A549 (cell line): ENCODE data around the gene ULBP3. TPM values are rescaled to one million over a fixed set of nuclear protein-coding genes. Genes with fewer than 3 reads are reported as not detected.
A peak's percentile ranks its signal among the peaks of the same experiment; 100 is the strongest.

Source experiments
- ATAC-seq, 2 experiments: fragments of 200-7000 bp in 1 of 2; fragments of >200 bp in 1 of 2; cut with Nextera tagmentation in 1 of 2; cut with Tn5 transposase in 1 of 2; 3 replicates each; pipeline versions ENCODE4 v1.8.0 to v1.9.1; 2018 to 2020; ENCODE audit warnings: mild to moderate bottlenecking in 1 of 2, moderate library complexity in 1 of 2
- CTCF ChIA-PET: fragments of 300-600 bp; sonication (Branson Sonifier 250); formaldehyde crosslinking; extraction: SDS; loops from one replicate; lab custom pipeline; 2021; ENCODE audit warnings: antibody characterized with exemption, inconsistent platforms; lab: Yijun Ruan, JAX
- POLR2A ChIA-PET: fragments of 350-600 bp; formaldehyde crosslinking; extraction: SDS; loops from one replicate; lab custom pipeline; 2021; ENCODE audit warnings: antibody characterized with exemption, inconsistent platforms; lab: Yijun Ruan, JAX
- DNase-seq, 2 experiments: peaks; one replicate each; pipeline versions ENCODE4 v3.0.0 to v3.0.0-alpha.2; 2011 to 2016; ENCODE audit warnings: low read depth in 1 of 2, low spot score in 1 of 2
- FAIRE-seq: peaks from 2 replicates; lab custom pipeline; 2011; peaks lifted over from hg19 to GRCh38; lab: Jason Lieb, UNC
- H3K27ac ChIP-seq, 2 experiments: fragments of >200 bp; sonication (Bioruptor Twin); formaldehyde crosslinking; 3 replicates each; pipeline ENCODE4 v1.5.1; 2016 to 2017
- H3K4me1 ChIP-seq: fragments of >200 bp; sonication (Bioruptor Twin); formaldehyde crosslinking; 3 replicates; pipeline ENCODE4 v1.6.1; 2016
- H3K4me2 ChIP-seq: fragments of >200 bp; sonication (Bioruptor Twin); formaldehyde crosslinking; 3 replicates; pipeline ENCODE4 v1.6.1; 2016
- H3K4me3 ChIP-seq: fragments of >200 bp; sonication (Bioruptor Twin); formaldehyde crosslinking; 3 replicates; pipeline ENCODE4 v1.5.1; 2016
- H3K9me3 ChIP-seq: fragments of >200 bp; sonication (Bioruptor Twin); formaldehyde crosslinking; 3 replicates; pipeline ENCODE4 v1.6.1; 2016
- CBX8 ChIP-seq: fragments of 200-600 bp; sonication (generic); IDR thresholded peaks from 2 replicates; pipeline ENCODE4 v1.6.1; 2016
- CEBPB ChIP-seq, 2 experiments: fragments of >200 bp in 1 of 2; sonication (Bioruptor Twin) in 1 of 2; formaldehyde crosslinking in 1 of 2; IDR thresholded peaks; 2 replicates each; pipeline ENCODE4 v1.6.1; 2012 to 2016
- CHD2 ChIP-seq: fragments of 150-350 bp; IDR thresholded peaks from 2 replicates; pipeline ENCODE4 v1.6.1; 2014; ENCODE audit warnings: low read length; ENCODE audit not compliant: partially characterized antibody
- CHD4 ChIP-seq: fragments of 200-600 bp; sonication (generic); IDR thresholded peaks from 2 replicates; pipeline ENCODE4 v1.6.1; 2016; ENCODE audit warnings: antibody characterized with exemption, mild to moderate bottlenecking, borderline replicate concordance
- ELK1 ChIP-seq: fragments of 150-350 bp; IDR thresholded peaks from 2 replicates; pipeline ENCODE4 v1.6.1; 2014; ENCODE audit warnings: low read depth, mild to moderate bottlenecking, low read length
- FOSB ChIP-seq: fragments of 250-450 bp; sonication (Bioruptor Pico); IDR thresholded peaks from 2 replicates; pipeline ENCODE4 v1.5.0; 2020; ENCODE audit warnings: mild to moderate bottlenecking, moderate library complexity
- FOXS1 ChIP-seq: fragments of 250-450 bp; sonication (Bioruptor Pico); IDR thresholded peaks from 2 replicates; pipeline ENCODE4 v1.5.0; 2020; ENCODE audit warnings: mild to moderate bottlenecking, moderate library complexity
- HDAC2 ChIP-seq: fragments of 200-600 bp; sonication (generic); IDR thresholded peaks from 2 replicates; pipeline ENCODE4 v1.6.1; 2016
- HMGXB4 ChIP-seq: fragments of 250-450 bp; sonication (Bioruptor Pico); IDR thresholded peaks from 2 replicates; pipeline ENCODE4 v1.5.0; 2021; ENCODE audit warnings: mild to moderate bottlenecking, moderate library complexity, borderline replicate concordance
- HOXB13 ChIP-seq: fragments of 250-450 bp; sonication (Bioruptor Pico); IDR thresholded peaks from 2 replicates; pipeline ENCODE4 v1.5.0; 2020; ENCODE audit warnings: low read depth, mild to moderate bottlenecking, moderate library complexity
- KDM5A ChIP-seq: fragments of 200-600 bp; sonication (generic); IDR thresholded peaks from 2 replicates; pipeline ENCODE4 v1.6.1; 2016; ENCODE audit warnings: antibody characterized with exemption, mild to moderate bottlenecking
- MAFK ChIP-seq: fragments of 450-650 bp; IDR thresholded peaks from 2 replicates; pipeline ENCODE4 v1.6.1; 2014; ENCODE audit not compliant: partially characterized antibody
- MAX ChIP-seq: IDR thresholded peaks from 2 replicates; pipeline ENCODE4 v1.6.1; 2012
- MYC ChIP-seq: IDR thresholded peaks from 2 replicates; pipeline ENCODE4 v1.6.1; 2012; ENCODE audit warnings: mild to moderate bottlenecking, inconsistent platforms, low read length, improper control_type of control experiment, borderline replicate concordance
- NFE2L2 ChIP-seq: fragments of 150-350 bp; conservative IDR thresholded peaks from 2 replicates; pipeline ENCODE4 v1.6.1; 2014; ENCODE audit warnings: low read length
- POLR2A ChIP-seq: IDR thresholded peaks from 2 replicates; pipeline ENCODE4 v1.6.1; 2012; ENCODE audit warnings: mild to moderate bottlenecking, low read length
- POLR2AphosphoS2 ChIP-seq: conservative IDR thresholded peaks from 2 replicates; pipeline ENCODE4 v1.6.1; 2012; ENCODE audit warnings: low read length, improper control_type of control experiment, inconsistent platforms
- RARB ChIP-seq: fragments of 250-450 bp; sonication (Bioruptor Pico); IDR thresholded peaks from 2 replicates; pipeline ENCODE4 v1.8.0; 2021; ENCODE audit warnings: mild to moderate bottlenecking, moderate library complexity
- RNF2 ChIP-seq: fragments of 200-600 bp; sonication (generic); IDR thresholded peaks from 2 replicates; pipeline ENCODE4 v1.6.1; 2016; ENCODE audit warnings: low read depth, mild to moderate bottlenecking, antibody characterized with exemption, moderate library complexity, borderline replicate concordance
- SREBF2 ChIP-seq: fragments of 450-650 bp; IDR thresholded peaks from 2 replicates; pipeline ENCODE4 v1.6.1; 2014; ENCODE audit warnings: mild to moderate bottlenecking, moderate library complexity
- TP53 ChIP-seq: fragments of 250-450 bp; sonication (Bioruptor Pico); IDR thresholded peaks from 2 replicates; pipeline ENCODE4 v1.5.0; 2021; ENCODE audit warnings: mild to moderate bottlenecking, moderate library complexity
- USF2 ChIP-seq: fragments of 450-650 bp; IDR thresholded peaks from 2 replicates; pipeline ENCODE4 v1.6.1; 2014; ENCODE audit warnings: antibody characterized with exemption
- ZC3H11A ChIP-seq: fragments of 450-650 bp; IDR thresholded peaks from 2 replicates; pipeline ENCODE4 v1.6.1; 2014; ENCODE audit warnings: antibody characterized with exemption, mild to moderate bottlenecking
- ZFP36 ChIP-seq: fragments of 450-650 bp; IDR thresholded peaks from 2 replicates; pipeline ENCODE4 v1.6.1; 2014; ENCODE audit warnings: borderline replicate concordance; ENCODE audit not compliant: partially characterized antibody
- ZSCAN20 ChIP-seq: fragments of 250-450 bp; sonication (Bioruptor Pico); IDR thresholded peaks from 2 replicates; pipeline ENCODE4 v1.8.0; 2022; ENCODE audit warnings: mild to moderate bottlenecking, moderate library complexity
- WGBS: methylation state at CpG from one replicate; pipeline ENCODE4 v1.1.6; 2017; ENCODE audit errors: missing lambda C conversion rate; 5-methylcytosine and 5-hydroxymethylcytosine counted together
- polyA plus RNA-seq, 4 experiments: library from polyadenylated mRNA; depleted of rRNA in 3 of 4; stranded (reverse); fragments of >200 nt; fragmentation: RNase III in 1 of 4; extraction: RNeasy Plus Mini Kit Qiagen cat#74134 plus additional on column Dnase treatment in 1 of 4; gene quantifications; 2 replicates in 3 of 4; 3 replicates in 1 of 4; pipeline ENCODE4 v1.2.3, GENCODE V29; 2011 to 2017

Gene ULBP3
- polyA plus RNA-seq, 2 of the 4 experiments (the other 2 are of a cell fraction): 2.7 to 3.4 TPM

GRCh38 chr6:150068151-150068550 is 770 bp downstream of the ULBP3 start:
- Histone ChIP-seq H3K9me3 (no peaks in the 10 kb centered on the region), H3K4me3 (peak overlapping the region; percentile 66)
- TF ChIP-seq MAX (no peak), HDAC2 (no peak), ELK1 (no peak), POLR2A (no peak), ZC3H11A (no peak), NFE2L2 (no peak), FOXS1 (no peak), HOXB13 (CRISPR knock-in tag) (no peak), CEBPB (IDR thresholded peaks at IDR 0.05) (no peak), ZFP36 (no peak), FOSB (CRISPR knock-in tag) (no peak), CHD4 (no peak), CBX8 (no peak), KDM5A (no peak), POLR2AphosphoS2 (no peak), MAFK (no peak), RARB (CRISPR knock-in tag) (no peak), MYC (no peak)
- TF ChIP-seq, all 56 proteins: peak for 0
- 96% methylated on average over 3 of the region's 4 CpGs for WGBS
- CTCF ChIA-PET: interaction anchor here (1.2 to 1.8 kb wide), 2 partner anchors 8 to 37 kb away, joined by 3 to 5 read pairs; no protein-coding TSS in a partner anchor
- FAIRE-seq: no peak
- H3K27ac ChIP-seq: peak overlapping the region; percentile 78 to 96; a peak in 4 of 6 replicates
- H3K4me1 ChIP-seq: peaks cover 14% of the 10 kb centered on the region
- DNase-seq: no peak
- POLR2A ChIA-PET: no interaction called here
- H3K4me2 ChIP-seq: peak overlapping the region; percentile 93
- ATAC-seq: no peak

- Histone ChIP-seq H3K4me3 (no peak overlapping the region), H3K4me2 (no peak overlapping the region), H3K4me1 (no peaks in the 10 kb centered on the region), H3K9me3 (no peaks in the 10 kb centered on the region), H3K27ac (no peak overlapping the region)
- ChIA-PET POLR2A (no interaction called here), CTCF (interaction anchor here (1.1 kb wide), 1 partner anchor 15 kb away, joined by 3 read pairs; no protein-coding TSS in a partner anchor)
- FAIRE-seq: no peak
- no peak for DNase-seq
- TF ChIP-seq HMGXB4 (no peak), CBX8 (no peak), USF2 (no peak), RARB (CRISPR knock-in tag) (no peak), ZC3H11A (no peak), TP53 (CRISPR knock-in tag) (no peak), CHD2 (no peak), RNF2 (no peak), ZSCAN20 (CRISPR knock-in tag) (no peak), SREBF2 (no peak)
- WGBS: 32% methylated on average over 2 of the region's 2 CpGs
- no peak for ATAC-seq
These were observed 3.8 kb downstream of the ULBP3 start for GRCh38 chr6:150065083-150065482.
